Measurements from ENCODE around the gene TET1.
"Not testable (repeated sequence)": the region's sequence is repeated elsewhere in the genome, so short reads cannot be mapped to it uniquely, and the experiment has no call there.

Gene TET1

GRCh38 chr10:68560186-68560942, at the start of gene TET1:
Gene TET1 (plus strand): TSS chr10:68560337. CDS start chr10:68572339, 12,002 bp downstream.
- FAIRE-seq (no peak), DNase-seq (ENCODE audit: insufficient read length, low spot score) (peak; percentile 80)
- TF ChIP-seq POLR2A (IDR thresholded peaks at IDR 0.05; ENCODE audit: low read depth, low read length), result peak; percentile 52

GRCh38 chr10:68516216-68516615, 43.9 kb upstream of the TET1 start:
- DNase-seq (ENCODE audit: insufficient read length, low spot score); FAIRE-seq: not testable (repeated sequence)

GRCh38 chr10:68516766-68517165, 43.4 kb upstream of the TET1 start:
- TF ChIP-seq POLR2A (IDR thresholded peaks at IDR 0.05; ENCODE audit: low read depth, low read length), result no peak
- FAIRE-seq (no peak), DNase-seq (ENCODE audit: insufficient read length, low spot score) (no peak)

GRCh38 chr10:68517188-68517587, 42.9 kb upstream of the TET1 start:
- no peak for TF ChIP-seq POLR2A (IDR thresholded peaks at IDR 0.05; ENCODE audit: low read depth, low read length)
- DNase-seq (ENCODE audit: insufficient read length, low spot score) (no peak), FAIRE-seq (no peak)

GRCh38 chr10:68518609-68519008, 41.5 kb upstream of the TET1 start:
- not testable (repeated sequence) for DNase-seq (ENCODE audit: insufficient read length, low spot score); FAIRE-seq

- not testable (repeated sequence) for FAIRE-seq; DNase-seq (ENCODE audit: insufficient read length, low spot score)
Measured at GRCh38 chr10:68525490-68526038, 34.6 kb upstream of the TET1 start.

- no peak for TF ChIP-seq POLR2A (IDR thresholded peaks at IDR 0.05; ENCODE audit: low read depth, low read length)
- FAIRE-seq (no peak), DNase-seq (ENCODE audit: insufficient read length, low spot score) (no peak)
Measured at GRCh38 chr10:68526634-68527307, 33.4 kb upstream of the TET1 start.

GRCh38 chr10:68536973-68537372, 23.2 kb upstream of the TET1 start:
- FAIRE-seq, result no peak
- TF ChIP-seq POLR2A (IDR thresholded peaks at IDR 0.05; ENCODE audit: low read depth, low read length), result no peak
- DNase-seq (ENCODE audit: insufficient read length, low spot score), result no peak

- no peak for TF ChIP-seq POLR2A (IDR thresholded peaks at IDR 0.05; ENCODE audit: low read depth, low read length)
- no peak for DNase-seq (ENCODE audit: insufficient read length, low spot score)
- FAIRE-seq, result no peak
Measured at GRCh38 chr10:68537796-68538195, 22.3 kb upstream of the TET1 start.

GRCh38 chr10:68543004-68543918, 16.9 kb upstream of the TET1 start:
- DNase-seq (ENCODE audit: insufficient read length, low spot score) (peak; percentile 70), FAIRE-seq (peak; percentile 87)
- TF ChIP-seq POLR2A (IDR thresholded peaks at IDR 0.05; ENCODE audit: low read depth, low read length), result no peak

GRCh38 chr10:68550747-68551411, 9.3 kb upstream of the TET1 start:
- TF ChIP-seq POLR2A (IDR thresholded peaks at IDR 0.05; ENCODE audit: low read depth, low read length), result no peak
- FAIRE-seq, result peak; percentile 90
- peak; percentile 65 for DNase-seq (ENCODE audit: insufficient read length, low spot score)

GRCh38 chr10:68553138-68553537, 7.0 kb upstream of the TET1 start:
- TF ChIP-seq POLR2A (IDR thresholded peaks at IDR 0.05; ENCODE audit: low read depth, low read length), result no peak
- DNase-seq (ENCODE audit: insufficient read length, low spot score) (no peak), FAIRE-seq (no peak)

- DNase-seq (ENCODE audit: insufficient read length, low spot score) (no peak), FAIRE-seq (no peak)
- TF ChIP-seq POLR2A (IDR thresholded peaks at IDR 0.05; ENCODE audit: low read depth, low read length), result no peak
Measured at GRCh38 chr10:68553599-68553998, 6.5 kb upstream of the TET1 start.
